Measurements from ENCODE around the gene ZC3H4. TPM values are rescaled to one million over a fixed set of nuclear protein-coding genes. Genes with fewer than 3 reads are reported as not detected.
A peak's percentile ranks its signal among the peaks of the same experiment; 100 is the strongest.

Gene ZC3H4
- total RNA-seq (12.1 TPM), polyA plus RNA-seq (14.3 TPM)
- long read RNA-seq, donor 1, result 0 reads
- long read RNA-seq, donor 2, partial matches to known transcripts, result 13 of 14 reads
- long read RNA-seq, donor 2, other reads (novel, unspliced or antisense), result 0 of 14 reads
- long read RNA-seq, donor 3, result 0 reads
- long read RNA-seq, donor 4, result 0 reads
- long read RNA-seq, donor 5, full-length matches to known transcripts, result 2 of 82 reads
- long read RNA-seq, donor 5, partial matches to known transcripts, result 73 of 82 reads
- long read RNA-seq, donor 5, other reads (novel, unspliced or antisense), result 7 of 82 reads
- long read RNA-seq, donor 6, result 0 reads
- long read RNA-seq, donor 7, result 0 reads
- long read RNA-seq, donor 8, result 0 reads
- long read RNA-seq, donor 9, result 0 reads
- long read RNA-seq, donor 10, partial matches to known transcripts, result 0 of 1 reads
- long read RNA-seq, donor 10, other reads (novel, unspliced or antisense), result 0 of 1 reads

DNA sequence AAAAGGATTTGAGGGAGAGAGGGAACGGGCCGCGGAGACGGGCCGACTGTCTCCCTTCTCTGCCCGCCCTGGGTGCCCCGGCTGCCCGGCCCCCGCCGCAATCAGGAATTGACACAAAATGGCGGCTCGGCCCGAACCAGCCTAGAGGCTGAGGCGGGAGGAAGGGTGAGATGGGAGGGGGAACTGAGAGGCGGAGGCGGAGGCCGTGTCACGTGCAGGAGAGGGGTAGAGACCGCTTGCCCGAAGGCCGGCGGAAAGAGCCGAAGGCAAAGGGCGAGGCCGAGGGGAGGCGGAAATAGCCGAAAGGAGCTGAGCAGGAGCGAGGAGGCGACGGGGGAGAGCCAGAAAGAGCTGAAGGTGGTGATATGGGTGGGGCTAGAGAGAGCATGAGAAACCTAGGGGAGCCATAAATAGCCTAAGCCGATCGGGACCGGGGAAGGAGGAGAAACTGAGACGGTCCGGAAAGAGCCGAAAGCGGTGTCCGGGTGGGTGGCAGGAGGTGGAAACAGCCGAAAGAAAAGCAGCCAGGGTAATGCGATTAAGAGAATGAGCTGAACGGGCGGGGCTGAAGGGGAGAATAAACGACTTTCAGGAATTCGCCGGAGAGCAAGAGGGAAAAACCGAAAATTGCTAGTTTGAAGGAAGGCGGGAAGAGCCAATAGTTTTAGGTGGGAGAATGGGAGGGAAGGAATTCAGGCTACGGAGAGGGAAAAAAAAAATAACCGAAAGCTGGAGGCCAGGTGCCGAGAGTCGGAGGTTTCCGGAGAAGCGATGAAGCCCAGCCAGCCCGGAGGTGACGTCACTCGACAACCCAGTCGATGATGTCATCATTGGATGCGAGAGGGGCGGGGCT, at the start of gene ZC3H4:
Gene ZC3H4, minus strand, starts transcription at position 780 of the 853 bp plus-strand sequence. CDS start 1,192 bp downstream, outside the sequence.
- DNase-seq (ENCODE audit: low read depth in 6 of 9, low spot score in 9 of 9), result peak; percentile 98 to 100 (median 99)
- H3K27me3 ChIP-seq (ENCODE audit: control insufficient read depth in 2 of 2, insufficient read depth in 1 of 2, low read length in 1 of 2), result no peaks in the 10 kb centered on the region
- peaks cover 10 to 26% of the 10 kb centered on the region in 2 donors for H3K4me1 ChIP-seq (ENCODE audit: control insufficient read depth in 2 of 2, insufficient read depth in 2 of 2, low read length in 2 of 2)
- H3K9me3 ChIP-seq (ENCODE audit: control insufficient read depth in 2 of 2, insufficient read depth in 1 of 2, low read length in 1 of 2), result peaks cover 0 to 5% of the 10 kb centered on the region in 2 donors
- peak within 1 kb of the TSS; percentile 99 to 100 for H3K27ac ChIP-seq (ENCODE audit: low read depth in 1 of 2, low read length in 1 of 2)
- H3K36me3 ChIP-seq (ENCODE audit: control insufficient read depth in 2 of 2, insufficient read depth in 2 of 2, low read length in 1 of 2), result peaks cover 0 to 14% of the 10 kb centered on the region in 2 donors
- under 1% methylated on average over 59 of the region's 59 CpGs for WGBS
- peak within 1 kb of the TSS; percentile 79 to 99 for H3K4me3 ChIP-seq (ENCODE audit: low read length in 2 of 2)

- Histone ChIP-seq H3K4me1 (ENCODE audit: control insufficient read depth in 2 of 2, insufficient read depth in 2 of 2, low read length in 2 of 2) (peaks cover 24 to 28% of the 10 kb centered on the region in 2 donors), H3K27ac (ENCODE audit: low read depth in 1 of 2, low read length in 1 of 2) (no peak overlapping the region), H3K9me3 (ENCODE audit: control insufficient read depth in 2 of 2, insufficient read depth in 1 of 2, low read length in 1 of 2) (no peaks in the 10 kb centered on the region), H3K4me3 (ENCODE audit: low read length in 2 of 2) (no peak overlapping the region), H3K36me3 (ENCODE audit: control insufficient read depth in 2 of 2, insufficient read depth in 2 of 2, low read length in 1 of 2) (peaks cover 5 to 50% of the 10 kb centered on the region in 2 donors), H3K27me3 (ENCODE audit: control insufficient read depth in 2 of 2, insufficient read depth in 1 of 2, low read length in 1 of 2) (no peaks in the 10 kb centered on the region)
- WGBS, result 96% methylated on average over 3 of the region's 3 CpGs
- DNase-seq (ENCODE audit: low read depth in 6 of 9, low spot score in 9 of 9), result no peak
Measured at GRCh38 chr19:47161876-47162489, 48.4 kb upstream of the ZC3H4 start.

GRCh38 chr19:47158879-47159503, 45.4 kb upstream of the ZC3H4 start:
- Histone ChIP-seq H3K4me3 (ENCODE audit: low read length in 2 of 2) (no peak overlapping the region), H3K27ac (ENCODE audit: low read depth in 1 of 2, low read length in 1 of 2) (peak overlapping the region; percentile 68 to 79), H3K36me3 (ENCODE audit: control insufficient read depth in 2 of 2, insufficient read depth in 2 of 2, low read length in 1 of 2) (peaks cover 15 to 65% of the 10 kb centered on the region in 2 donors), H3K4me1 (ENCODE audit: control insufficient read depth in 2 of 2, insufficient read depth in 2 of 2, low read length in 2 of 2) (peaks cover 34 to 41% of the 10 kb centered on the region in 2 donors), H3K27me3 (ENCODE audit: control insufficient read depth in 2 of 2, insufficient read depth in 1 of 2, low read length in 1 of 2) (no peaks in the 10 kb centered on the region), H3K9me3 (ENCODE audit: control insufficient read depth in 2 of 2, insufficient read depth in 1 of 2, low read length in 1 of 2) (peaks cover 0 to 3% of the 10 kb centered on the region in 2 donors)
- peak in 2 of 9 donors; percentile 41 to 75 for DNase-seq (ENCODE audit: low read depth in 6 of 9, low spot score in 9 of 9)
- 57% methylated on average over 7 of the region's 7 CpGs for WGBS

DNA sequence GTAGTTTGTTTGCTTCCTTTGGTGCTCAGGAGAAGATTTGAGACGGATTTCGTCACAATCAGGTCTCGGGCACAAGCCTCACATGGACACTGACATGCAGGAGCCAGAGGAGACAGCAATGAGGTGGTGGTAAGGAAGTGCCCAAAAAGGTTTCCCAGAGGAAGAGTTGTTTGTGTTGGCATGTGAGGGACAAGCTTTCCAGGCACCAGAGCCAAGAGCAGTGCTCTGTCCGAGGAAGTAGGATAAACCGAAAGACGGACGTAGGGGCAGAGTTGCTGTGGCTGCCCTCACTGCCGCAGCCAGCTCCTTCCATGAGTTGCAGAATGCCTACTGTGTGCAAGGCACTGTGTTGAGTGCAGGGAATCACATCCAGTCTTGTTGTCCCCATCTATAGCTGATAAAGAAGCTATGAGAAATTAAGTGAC, 44.8 kb upstream of the ZC3H4 start:
- Histone ChIP-seq H3K27me3 (ENCODE audit: control insufficient read depth in 2 of 2, insufficient read depth in 1 of 2, low read length in 1 of 2) (no peaks in the 10 kb centered on the region), H3K36me3 (ENCODE audit: control insufficient read depth in 2 of 2, insufficient read depth in 2 of 2, low read length in 1 of 2) (peaks cover 18 to 70% of the 10 kb centered on the region in 2 donors), H3K4me1 (ENCODE audit: control insufficient read depth in 2 of 2, insufficient read depth in 2 of 2, low read length in 2 of 2) (peaks cover 34 to 41% of the 10 kb centered on the region in 2 donors), H3K27ac (ENCODE audit: low read depth in 1 of 2, low read length in 1 of 2) (peak overlapping the region; percentile 73 to 79), H3K4me3 (ENCODE audit: low read length in 2 of 2) (no peak overlapping the region), H3K9me3 (ENCODE audit: control insufficient read depth in 2 of 2, insufficient read depth in 1 of 2, low read length in 1 of 2) (peaks cover 0 to 3% of the 10 kb centered on the region in 2 donors)
- DNase-seq (ENCODE audit: low read depth in 6 of 9, low spot score in 9 of 9), result no peak
- WGBS, result 63% methylated on average over 8 of the region's 8 CpGs

GRCh38 chr19:47157431-47158321, 44.1 kb upstream of the ZC3H4 start:
- H3K4me3 ChIP-seq (ENCODE audit: low read length in 2 of 2), result peak overlapping the region in 1 of 2 donors; percentile 6
- 58% methylated on average over 10 of the region's 10 CpGs for WGBS
- H3K27ac ChIP-seq (ENCODE audit: low read depth in 1 of 2, low read length in 1 of 2), result peak overlapping the region; percentile 73 to 79
- peaks cover 0 to 3% of the 10 kb centered on the region in 2 donors for H3K9me3 ChIP-seq (ENCODE audit: control insufficient read depth in 2 of 2, insufficient read depth in 1 of 2, low read length in 1 of 2)
- peaks cover 25 to 75% of the 10 kb centered on the region in 2 donors for H3K36me3 ChIP-seq (ENCODE audit: control insufficient read depth in 2 of 2, insufficient read depth in 2 of 2, low read length in 1 of 2)
- DNase-seq (ENCODE audit: low read depth in 6 of 9, low spot score in 9 of 9), result peak in 7 of 9 donors; percentile 52 to 86 (median 71)
- no peaks in the 10 kb centered on the region for H3K27me3 ChIP-seq (ENCODE audit: control insufficient read depth in 2 of 2, insufficient read depth in 1 of 2, low read length in 1 of 2)
- H3K4me1 ChIP-seq (ENCODE audit: control insufficient read depth in 2 of 2, insufficient read depth in 2 of 2, low read length in 2 of 2), result peaks cover 34 to 41% of the 10 kb centered on the region in 2 donors

- H3K9me3 ChIP-seq (ENCODE audit: control insufficient read depth in 2 of 2, insufficient read depth in 1 of 2, low read length in 1 of 2), result peaks cover 0 to 3% of the 10 kb centered on the region in 2 donors
- H3K36me3 ChIP-seq (ENCODE audit: control insufficient read depth in 2 of 2, insufficient read depth in 2 of 2, low read length in 1 of 2), result peaks cover 31 to 75% of the 10 kb centered on the region in 2 donors
- H3K27me3 ChIP-seq (ENCODE audit: control insufficient read depth in 2 of 2, insufficient read depth in 1 of 2, low read length in 1 of 2), result no peaks in the 10 kb centered on the region
- no peak overlapping the region for H3K4me3 ChIP-seq (ENCODE audit: low read length in 2 of 2)
- peaks cover 34 to 41% of the 10 kb centered on the region in 2 donors for H3K4me1 ChIP-seq (ENCODE audit: control insufficient read depth in 2 of 2, insufficient read depth in 2 of 2, low read length in 2 of 2)
- 13% methylated on average over 7 of the region's 7 CpGs for WGBS
- DNase-seq (ENCODE audit: low read depth in 6 of 9, low spot score in 9 of 9), result peak in 5 of 9 donors; percentile 44 to 86 (median 56)
- H3K27ac ChIP-seq (ENCODE audit: low read depth in 1 of 2, low read length in 1 of 2), result peak overlapping the region; percentile 68 to 79
Measured at GRCh38 chr19:47156861-47157430, 43.4 kb upstream of the ZC3H4 start.

DNA sequence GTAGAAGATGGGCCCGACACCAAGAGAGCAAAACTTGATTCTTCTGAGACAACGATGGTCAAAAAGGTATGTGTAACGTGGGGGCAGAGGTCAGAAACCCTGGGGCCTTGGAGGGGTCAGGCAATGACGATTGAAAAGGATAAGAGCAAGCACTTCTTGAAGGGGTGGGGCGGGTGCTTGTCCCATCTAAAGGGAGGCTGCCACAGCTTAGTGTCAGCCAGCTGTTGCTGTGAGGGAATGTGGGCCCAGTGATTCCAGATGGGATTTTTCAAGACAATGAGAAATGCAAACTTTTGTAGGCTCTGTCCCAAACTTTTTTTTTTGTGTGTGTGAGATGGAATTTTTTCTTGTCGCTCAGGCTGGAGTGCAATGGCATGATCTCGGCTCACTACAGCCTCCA, 41.6 kb upstream of the ZC3H4 start:
- peaks cover 38 to 83% of the 10 kb centered on the region in 2 donors for H3K36me3 ChIP-seq (ENCODE audit: control insufficient read depth in 2 of 2, insufficient read depth in 2 of 2, low read length in 1 of 2)

More for the DNA sequence above, 41.6 kb upstream of the ZC3H4 start:
- Histone ChIP-seq H3K4me1 (ENCODE audit: control insufficient read depth in 2 of 2, insufficient read depth in 2 of 2, low read length in 2 of 2) (peaks cover 34 to 41% of the 10 kb centered on the region in 2 donors), H3K27me3 (ENCODE audit: control insufficient read depth in 2 of 2, insufficient read depth in 1 of 2, low read length in 1 of 2) (no peaks in the 10 kb centered on the region), H3K9me3 (ENCODE audit: control insufficient read depth in 2 of 2, insufficient read depth in 1 of 2, low read length in 1 of 2) (peaks cover 0 to 3% of the 10 kb centered on the region in 2 donors), H3K27ac (ENCODE audit: low read depth in 1 of 2, low read length in 1 of 2) (no peak overlapping the region), H3K4me3 (ENCODE audit: low read length in 2 of 2) (no peak overlapping the region)
- no peak for DNase-seq (ENCODE audit: low read depth in 6 of 9, low spot score in 9 of 9)
- WGBS, result 91% methylated on average over 7 of the region's 7 CpGs
